Measurements from ENCODE around the gene DOCK2. TPM values are rescaled to one million over a fixed set of nuclear protein-coding genes. Genes with fewer than 3 reads are reported as not detected.
A peak's percentile ranks its signal among the peaks of the same experiment; 100 is the strongest.

The DOCK2 gene
- total RNA-seq, 1 donor from 2014 or later: 108 TPM

GRCh38 chr5:169696621-169697510 lies 59.8 kb downstream of the DOCK2 start:
- H3K27ac ChIP-seq: no peak overlapping the region
- DNase-seq: no peak
- ATAC-seq: no peak
- no peaks in the 10 kb centered on the region for H3K27me3 ChIP-seq (ENCODE audit: low read depth)
- peaks cover 44% of the 10 kb centered on the region for H3K36me3 ChIP-seq
- TF ChIP-seq, protein P1, sequence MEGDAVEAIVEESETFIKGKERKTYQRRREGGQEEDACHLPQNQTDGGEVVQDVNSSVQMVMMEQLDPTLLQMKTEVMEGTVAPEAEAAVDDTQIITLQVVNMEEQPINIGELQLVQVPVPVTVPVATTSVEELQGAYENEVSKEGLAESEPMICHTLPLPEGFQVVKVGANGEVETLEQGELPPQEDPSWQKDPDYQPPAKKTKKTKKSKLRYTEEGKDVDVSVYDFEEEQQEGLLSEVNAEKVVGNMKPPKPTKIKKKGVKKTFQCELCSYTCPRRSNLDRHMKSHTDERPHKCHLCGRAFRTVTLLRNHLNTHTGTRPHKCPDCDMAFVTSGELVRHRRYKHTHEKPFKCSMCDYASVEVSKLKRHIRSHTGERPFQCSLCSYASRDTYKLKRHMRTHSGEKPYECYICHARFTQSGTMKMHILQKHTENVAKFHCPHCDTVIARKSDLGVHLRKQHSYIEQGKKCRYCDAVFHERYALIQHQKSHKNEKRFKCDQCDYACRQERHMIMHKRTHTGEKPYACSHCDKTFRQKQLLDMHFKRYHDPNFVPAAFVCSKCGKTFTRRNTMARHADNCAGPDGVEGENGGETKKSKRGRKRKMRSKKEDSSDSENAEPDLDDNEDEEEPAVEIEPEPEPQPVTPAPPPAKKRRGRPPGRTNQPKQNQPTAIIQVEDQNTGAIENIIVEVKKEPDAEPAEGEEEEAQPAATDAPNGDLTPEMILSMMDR (IDR thresholded peaks at IDR 0.05): no peak
- H3K4me3 ChIP-seq: no peak overlapping the region
- no peaks in the 10 kb centered on the region for H3K4me1 ChIP-seq
- intact Hi-C loops (cut with DNase I): no loop called here
- H3K9me3 ChIP-seq: no peaks in the 10 kb centered on the region

- H3K9me3 ChIP-seq: no peaks in the 10 kb centered on the region
- no peak overlapping the region for H3K4me3 ChIP-seq
- TF ChIP-seq, protein P1 (IDR thresholded peaks at IDR 0.05): no peak
- H3K27me3 ChIP-seq (ENCODE audit: low read depth): no peaks in the 10 kb centered on the region
- intact Hi-C loops (cut with DNase I): no loop called here
- peaks cover 50% of the 10 kb centered on the region for H3K36me3 ChIP-seq
- DNase-seq: no peak
- H3K4me1 ChIP-seq: no peaks in the 10 kb centered on the region
- no peak for ATAC-seq
- H3K27ac ChIP-seq: no peak overlapping the region
These were observed 60.4 kb downstream of the DOCK2 start for GRCh38 chr5:169697511-169697890.

GRCh38 chr5:169697976-169698375 lies 60.9 kb downstream of the DOCK2 start:
- intact Hi-C loops (cut with DNase I): no loop called here
- no peaks in the 10 kb centered on the region for H3K9me3 ChIP-seq
- H3K4me1 ChIP-seq: no peaks in the 10 kb centered on the region
- no peak for ATAC-seq
- peaks cover 50% of the 10 kb centered on the region for H3K36me3 ChIP-seq
- no peak overlapping the region for H3K4me3 ChIP-seq
- H3K27me3 ChIP-seq (ENCODE audit: low read depth): no peaks in the 10 kb centered on the region
- no peak for DNase-seq
- TF ChIP-seq, protein P1 (IDR thresholded peaks at IDR 0.05): no peak
- no peak overlapping the region for H3K27ac ChIP-seq

DNA sequence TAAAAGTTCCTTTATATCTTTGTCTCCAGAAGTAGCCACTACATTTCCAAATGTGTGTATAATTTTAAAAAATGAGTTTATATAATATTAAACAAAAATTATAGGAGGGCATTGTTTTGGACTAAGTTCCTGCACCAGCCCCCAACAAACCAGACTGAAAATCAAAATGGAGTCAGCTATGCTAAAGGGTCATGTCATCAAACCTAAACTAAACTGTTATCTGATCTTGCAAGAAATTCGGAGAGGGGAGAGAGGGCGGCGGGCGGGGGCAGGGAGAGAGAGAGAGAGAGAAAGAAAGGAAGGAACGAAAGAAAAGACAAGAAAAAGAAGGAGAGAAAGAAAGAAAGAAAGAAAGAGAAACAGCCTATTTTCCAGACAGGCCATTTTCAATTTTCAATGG lies 63.5 kb downstream of the DOCK2 start:
- intact Hi-C loops (cut with DNase I): no loop called here
- H3K4me3 ChIP-seq: no peak overlapping the region
- TF ChIP-seq, protein P1 (IDR thresholded peaks at IDR 0.05): no peak
- ATAC-seq: no peak
- no peaks in the 10 kb centered on the region for H3K27me3 ChIP-seq (ENCODE audit: low read depth)
- DNase-seq: no peak
- no peaks in the 10 kb centered on the region for H3K9me3 ChIP-seq
- H3K27ac ChIP-seq: no peak overlapping the region
- H3K36me3 ChIP-seq: peaks cover 53% of the 10 kb centered on the region
- no peaks in the 10 kb centered on the region for H3K4me1 ChIP-seq

DNA sequence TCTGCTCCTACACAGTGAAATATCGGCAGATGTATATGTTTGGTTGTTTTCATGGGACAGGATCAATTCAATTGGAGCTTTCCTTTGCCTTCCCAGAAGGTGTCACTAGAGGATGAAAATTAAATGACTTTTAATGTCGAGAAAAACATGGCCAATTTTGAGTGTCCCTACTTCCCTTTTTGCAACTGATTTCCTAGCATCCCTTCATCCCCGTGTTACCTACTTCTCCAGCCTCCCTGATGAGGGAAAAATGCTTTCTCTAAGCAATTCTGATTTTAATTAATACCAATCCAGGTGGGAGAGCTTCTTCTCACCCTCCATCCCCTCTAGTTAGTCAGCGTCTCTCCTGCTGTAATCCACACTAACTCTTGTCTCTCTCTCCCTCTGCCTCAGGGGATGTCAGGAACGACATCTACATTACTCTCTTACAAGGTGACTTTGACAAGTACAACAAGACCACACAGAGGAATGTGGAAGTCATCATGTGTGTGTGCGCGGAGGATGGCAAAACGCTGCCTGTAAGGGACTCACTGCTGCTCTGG lies 64.9 kb downstream of the DOCK2 start:
- no peak overlapping the region for H3K4me3 ChIP-seq
- H3K4me1 ChIP-seq: no peaks in the 10 kb centered on the region
- TF ChIP-seq, protein P1 (IDR thresholded peaks at IDR 0.05): peak; percentile 18
- H3K27ac ChIP-seq: no peak overlapping the region
- H3K9me3 ChIP-seq: no peaks in the 10 kb centered on the region
- ATAC-seq: no peak
- no peaks in the 10 kb centered on the region for H3K27me3 ChIP-seq (ENCODE audit: low read depth)
- peaks cover 49% of the 10 kb centered on the region for H3K36me3 ChIP-seq
- intact Hi-C loops (cut with DNase I): no loop called here
- DNase-seq: no peak
